Stimulated activated CD4-positive, alpha-beta T cell treated with anti-CD3 and anti-CD28 coated beads, TNF-alpha, amount 100 ng/mL, for 4 hours (primary cell): ENCODE measurements around the gene PRPF19.

Experiments
- DNase-seq, 3 experiments: peaks; one replicate each; pipeline ENCODE4 v3.0.0-alpha.2; 2020; ENCODE audit warnings: low read depth in 3 of 3

PRPF19 gene

DNA sequence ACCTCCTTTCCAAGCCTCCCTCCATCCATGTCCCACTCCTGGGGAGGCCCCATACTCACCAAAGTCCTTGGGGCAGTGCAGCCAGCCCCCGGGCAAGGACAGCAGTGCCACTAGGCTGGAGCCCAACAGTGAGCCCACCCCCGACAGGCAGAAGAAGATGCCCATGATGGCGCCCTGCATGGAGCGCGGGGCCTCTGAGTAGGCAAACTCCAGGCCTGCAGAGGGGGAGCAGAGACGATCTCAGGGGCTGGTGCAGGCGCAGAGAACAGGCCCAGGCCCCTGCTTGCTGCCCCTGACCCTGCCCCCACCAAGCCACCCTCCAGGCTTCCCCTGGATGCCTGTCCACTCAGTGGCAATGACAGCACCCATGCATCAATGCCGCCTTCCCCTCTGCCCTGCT is 31.4 kb upstream of the PRPF19 start:
- no peak for DNase-seq

DNA sequence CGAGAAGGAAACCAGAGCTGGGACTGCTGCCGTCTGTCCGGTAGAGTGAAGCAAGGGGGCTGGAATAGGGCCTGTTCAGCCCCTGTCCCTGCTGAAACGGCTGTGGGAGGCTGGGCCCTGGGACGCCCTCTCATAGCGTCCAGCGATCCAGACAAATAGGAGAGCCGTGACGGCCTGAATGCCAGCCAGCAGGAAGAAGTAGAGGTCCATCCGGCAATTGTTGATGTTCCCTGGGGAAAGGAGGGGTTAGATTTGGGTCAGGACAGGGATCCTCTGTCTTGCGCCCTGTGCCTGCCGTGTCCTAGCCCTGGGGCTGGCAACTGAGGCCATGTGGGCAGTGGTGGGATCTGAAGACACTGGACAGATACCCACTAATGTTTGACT is 30.8 kb upstream of the PRPF19 start:
- no peak for DNase-seq

GRCh38 chr11:60936467-60937143 is 30.2 kb upstream of the PRPF19 start:
- DNase-seq = no peak

DNA sequence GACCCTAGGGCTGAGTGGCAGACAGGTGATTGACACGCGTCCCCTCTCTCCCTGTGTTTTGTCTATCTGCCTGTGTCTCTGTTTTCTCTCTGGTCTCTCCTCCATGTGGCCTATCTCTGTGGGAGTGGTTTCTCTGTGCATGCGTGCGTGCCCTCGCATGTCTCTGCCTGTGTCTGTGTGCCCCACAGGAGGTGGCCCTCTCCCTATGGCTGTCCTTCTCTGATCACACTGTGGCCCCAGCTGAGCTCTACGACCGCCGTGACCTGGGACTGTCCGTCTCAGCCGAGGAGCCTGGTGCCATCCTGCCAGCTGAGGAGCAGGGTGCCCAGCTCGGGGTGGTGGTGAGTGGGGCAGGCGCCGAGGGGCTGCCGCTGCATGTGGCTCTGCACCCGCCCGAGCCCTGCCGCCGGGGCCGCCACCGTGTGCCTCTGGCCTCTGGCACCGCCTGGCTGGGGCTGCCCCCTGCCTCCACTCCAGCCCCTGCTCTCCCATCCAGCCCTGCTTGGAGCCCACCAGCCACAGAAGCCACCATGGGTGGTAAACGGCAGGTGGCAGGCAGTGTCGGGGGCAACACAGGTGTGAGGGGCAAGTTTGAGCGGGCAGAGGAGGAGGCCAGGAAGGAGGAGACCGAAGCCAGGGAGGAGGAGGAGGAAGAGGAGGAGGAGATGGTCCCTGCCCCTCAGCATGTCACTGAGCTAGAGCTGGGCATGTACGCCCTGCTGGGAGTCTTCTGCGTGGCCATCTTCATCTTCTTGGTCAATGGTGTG is 29.5 kb upstream of the PRPF19 start:
- no peak for DNase-seq

- DNase-seq = no peak
These were observed 28.6 kb upstream of the PRPF19 start for GRCh38 chr11:60934790-60935605.

GRCh38 chr11:60934124-60934789 is 27.9 kb upstream of the PRPF19 start:
- no peak for DNase-seq

DNA sequence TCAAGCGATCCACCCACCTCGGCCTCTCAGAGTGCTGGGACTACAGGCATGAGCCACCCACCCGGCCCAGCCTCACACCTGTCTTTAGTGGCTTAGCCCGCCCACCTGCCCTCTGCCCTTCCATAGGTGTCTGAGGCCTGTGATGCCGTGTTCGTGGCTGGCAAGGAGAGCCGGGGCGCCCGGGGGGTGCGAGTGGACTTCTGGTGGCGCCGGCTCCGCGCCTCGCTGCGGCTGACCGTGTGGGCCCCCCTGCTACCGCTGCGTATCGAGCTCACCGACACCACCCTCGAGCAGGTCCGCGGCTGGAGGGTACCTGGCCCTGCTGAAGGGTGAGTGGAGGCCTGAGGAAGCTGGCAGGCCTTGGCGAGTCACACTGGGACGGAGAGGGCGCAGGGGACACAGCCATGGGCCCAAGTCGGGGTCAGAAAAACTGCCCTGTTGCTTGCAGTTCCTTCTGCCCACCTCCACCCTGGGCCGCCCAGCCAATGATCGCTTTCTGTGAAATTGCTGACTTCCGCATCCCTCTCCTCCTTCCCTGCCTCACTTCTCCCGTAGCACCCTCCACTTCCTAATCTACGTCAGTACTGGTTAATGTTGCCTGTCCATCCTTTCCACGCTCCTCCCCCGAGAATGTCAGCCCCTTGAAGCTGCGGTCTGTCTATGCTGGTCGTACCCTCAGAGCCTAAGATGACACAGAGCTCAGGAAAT is 27.2 kb upstream of the PRPF19 start:
- DNase-seq = no peak

DNA sequence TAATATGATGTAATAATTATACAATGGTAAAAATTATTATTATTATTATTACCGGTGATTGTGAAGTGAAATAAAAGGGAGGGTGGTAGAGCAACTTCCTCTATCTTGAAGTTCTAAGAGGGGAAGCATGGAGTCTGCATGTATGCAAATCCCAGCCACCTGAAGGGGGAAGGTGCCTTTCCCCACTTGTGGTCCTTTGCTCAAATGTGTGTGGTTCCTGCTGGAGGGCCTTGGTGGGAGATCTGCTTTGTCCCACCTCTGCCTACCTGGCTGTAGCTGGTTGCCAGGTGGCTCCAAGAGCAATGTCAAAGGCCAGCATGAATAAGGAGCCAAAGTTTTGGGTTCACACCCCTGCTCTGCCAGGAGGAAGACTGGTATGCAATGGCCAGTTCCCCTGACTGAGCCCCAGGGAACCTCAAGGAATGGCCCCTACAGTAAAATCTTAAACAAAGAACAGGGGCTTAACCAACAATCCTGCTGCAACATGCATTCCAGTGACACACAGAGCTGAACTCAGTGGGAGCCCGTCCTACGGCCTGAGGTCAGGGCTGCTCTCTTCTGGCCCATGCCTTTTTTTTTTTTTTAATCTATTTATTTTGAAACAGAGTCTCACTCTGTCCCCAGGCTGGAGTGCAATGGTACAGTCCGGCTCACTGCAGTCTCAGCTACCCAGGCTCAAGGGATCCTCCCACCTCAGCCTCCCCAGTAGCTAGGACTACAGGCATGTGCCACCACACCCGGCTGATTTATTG is 26.4 kb upstream of the PRPF19 start:
- DNase-seq = no peak

DNA sequence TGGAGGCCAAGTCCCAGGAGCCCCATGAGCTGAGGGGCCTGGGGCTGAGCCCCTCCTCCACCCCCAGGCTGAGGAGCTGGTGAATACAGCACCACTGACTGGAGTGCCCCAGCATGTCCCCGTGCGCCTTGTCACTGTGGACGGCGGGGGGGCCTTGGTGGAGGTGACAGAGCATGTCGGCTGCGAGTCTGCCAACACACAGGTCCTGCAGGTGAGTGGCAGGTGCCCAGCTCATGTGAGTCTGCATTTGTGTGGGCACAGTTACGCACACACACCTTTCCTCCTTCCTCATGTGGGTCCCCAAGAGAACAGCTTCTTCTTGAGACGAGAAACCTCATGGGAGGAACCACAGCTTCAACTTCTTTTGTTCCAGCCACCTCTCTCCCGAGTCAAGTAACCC is 25.5 kb upstream of the PRPF19 start:
- no peak for DNase-seq

- no peak for DNase-seq
These were observed 24.0 kb upstream of the PRPF19 start for GRCh38 chr11:60930394-60930793.

- no peak for DNase-seq
These were observed 23.4 kb upstream of the PRPF19 start for GRCh38 chr11:60929764-60930163.

DNA sequence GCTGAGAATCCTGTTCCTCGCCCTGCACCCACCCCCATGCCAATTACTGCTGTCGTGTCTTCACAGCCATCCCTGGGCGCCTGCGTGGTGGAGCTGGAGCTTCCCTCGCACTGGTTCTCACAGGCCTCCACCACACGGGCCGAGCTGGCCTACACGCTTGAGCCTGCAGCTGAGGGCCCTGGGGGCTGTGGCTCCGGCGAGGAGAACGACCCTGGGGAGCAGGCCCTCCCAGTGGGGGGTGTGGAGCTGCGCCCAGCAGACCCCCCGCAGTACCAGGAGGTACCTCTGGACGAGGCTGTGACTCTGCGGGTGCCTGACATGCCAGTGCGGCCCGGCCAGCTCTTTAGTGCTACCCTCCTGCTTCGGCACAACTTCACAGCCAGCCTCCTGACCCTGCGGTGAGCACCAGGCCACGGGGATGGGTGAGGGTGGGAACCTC is 22.2 kb upstream of the PRPF19 start:
- no peak for DNase-seq

DNA sequence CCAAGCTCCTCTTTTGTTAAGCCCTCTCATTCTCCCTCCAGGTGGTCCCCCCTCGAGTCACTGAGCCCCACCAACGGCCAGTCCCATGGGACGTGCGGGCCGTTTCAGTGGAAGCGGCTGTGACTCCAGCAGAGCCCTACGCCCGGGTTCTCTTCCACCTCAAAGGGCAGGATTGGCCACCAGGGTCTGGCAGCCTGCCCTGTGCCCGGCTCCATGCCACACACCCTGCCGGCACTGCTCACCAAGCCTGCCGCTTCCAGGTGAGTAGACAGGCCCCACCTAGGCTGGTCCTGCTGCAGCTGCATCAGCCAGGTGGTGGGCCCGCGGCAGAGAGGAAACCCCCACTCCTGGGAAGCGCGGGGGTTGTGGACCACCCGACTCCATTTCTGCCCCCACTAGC is 21.2 kb upstream of the PRPF19 start:
- DNase-seq = no peak

DNA sequence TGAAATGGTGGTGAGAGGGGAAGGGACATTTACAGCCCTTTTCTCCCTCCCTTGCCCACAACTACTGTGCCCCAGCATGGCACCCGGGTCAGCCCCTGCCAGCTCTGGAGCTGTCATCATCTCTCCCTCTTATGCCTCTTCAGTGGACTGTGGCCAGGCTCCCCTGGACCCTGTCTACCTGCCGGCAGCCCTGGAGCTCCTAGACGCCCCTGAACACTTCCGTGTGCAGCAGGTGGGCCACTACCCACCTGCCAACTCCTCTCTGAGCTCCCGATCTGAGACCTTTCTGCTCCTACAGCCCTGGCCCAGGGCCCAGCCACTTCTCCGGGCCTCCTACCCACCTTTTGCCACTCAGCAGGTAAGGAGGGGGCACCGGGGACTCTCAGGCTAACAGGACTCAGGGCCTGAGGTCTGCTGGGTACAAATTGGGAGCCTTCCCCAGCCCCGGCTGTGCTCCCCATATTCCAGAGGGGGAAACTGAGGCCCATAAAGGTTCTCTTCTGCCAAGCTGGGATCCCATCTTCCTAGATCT is 20.7 kb upstream of the PRPF19 start:
- no peak for DNase-seq

GRCh38 chr11:60926500-60926899 is 20.1 kb upstream of the PRPF19 start:
- DNase-seq = no peak

GRCh38 chr11:60925868-60926267 is 19.5 kb upstream of the PRPF19 start:
- DNase-seq = no peak

DNA sequence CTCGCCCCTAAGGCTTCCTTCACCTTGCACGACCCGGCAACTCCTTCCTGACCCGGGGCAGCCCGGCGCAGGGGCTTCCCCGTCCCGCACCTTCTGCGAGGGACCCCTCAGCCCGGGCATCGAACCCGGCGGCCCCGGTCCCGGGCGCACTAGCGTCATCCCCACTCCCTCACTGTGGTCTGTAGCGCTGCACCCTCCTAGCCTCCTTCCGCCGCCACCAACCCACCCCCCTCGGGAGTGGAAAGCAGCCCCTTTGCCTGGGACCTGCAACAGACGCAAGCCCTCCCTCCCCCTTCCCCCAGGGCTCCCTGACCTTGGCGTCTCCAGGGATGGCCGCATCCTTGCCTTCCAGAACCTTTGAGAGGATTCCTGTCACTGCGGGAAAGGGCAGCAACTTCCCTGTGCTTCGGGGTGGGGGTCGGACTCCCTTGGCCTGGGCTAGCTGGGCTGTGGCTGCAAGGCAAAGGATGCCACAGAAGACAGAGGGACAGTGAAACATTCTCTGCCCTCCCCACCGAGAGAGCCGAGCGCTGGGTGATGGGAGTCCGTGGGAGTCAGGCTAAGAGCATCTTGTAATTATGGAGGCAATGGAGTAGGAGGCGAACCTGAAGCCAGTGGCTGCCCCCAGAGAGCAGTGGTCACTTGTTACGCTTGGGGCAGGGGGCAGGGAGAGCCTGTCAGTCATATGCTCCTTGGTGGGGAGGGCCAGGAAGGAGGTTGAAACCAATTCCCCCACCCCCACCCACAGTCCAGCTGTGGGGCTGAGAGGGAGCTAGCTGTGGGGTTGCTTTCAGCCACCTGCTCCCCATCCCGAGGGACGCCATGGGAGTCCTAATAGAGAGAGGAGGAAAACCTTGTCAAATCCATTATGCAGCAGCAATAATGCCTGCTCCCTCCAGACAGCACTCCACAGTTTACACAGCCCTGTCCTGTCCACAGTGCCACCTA is 18.8 kb upstream of the PRPF19 start:
- no peak for DNase-seq

GRCh38 chr11:60924110-60924905 is 17.9 kb upstream of the PRPF19 start, which contains the start of gene TMEM132A:
TSS of gene TMEM132A (plus strand) at chr11:60924460. CDS start at chr11:60924634, 174 bp downstream.
- DNase-seq = no peak

DNA sequence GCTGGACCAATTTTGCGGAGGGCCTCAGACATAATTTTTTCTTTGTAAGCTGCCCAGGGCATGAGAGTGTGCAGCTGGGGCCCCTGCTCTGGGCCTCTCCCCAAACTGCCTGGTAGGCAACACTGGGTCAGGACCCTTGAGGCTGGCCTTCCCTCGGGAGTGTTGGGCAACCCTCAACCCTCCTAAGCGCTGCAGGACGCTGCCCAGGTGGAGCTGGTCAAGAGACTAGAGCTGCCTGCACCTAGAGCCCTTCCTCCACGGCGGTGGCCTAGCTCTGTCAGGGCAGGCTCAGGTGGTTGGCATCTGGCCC is 17.4 kb upstream of the PRPF19 start:
- DNase-seq = no peak
